Type B pancreatic cell (in vitro differentiated cells): ENCODE results near the gene SPNS1. TPM values are rescaled to one million over a fixed set of nuclear protein-coding genes. Genes with fewer than 3 reads are reported as not detected.

Experiments used
- DNase-seq: peaks from one replicate; pipeline ENCODE4 v3.0.0; 2021; ENCODE audit warnings: mixed read lengths; ENCODE audit not compliant: unreplicated experiment; ENCODE audit errors: extremely low spot score
- H3K27ac Mint-ChIP-seq: 2 replicates; pipeline ENCODE4 v1.8.0; 2021; ENCODE audit warnings: mild to moderate bottlenecking, mixed read lengths
- H3K27me3 Mint-ChIP-seq: 2 replicates; pipeline ENCODE4 v1.8.0; 2021; ENCODE audit warnings: mixed read lengths
- H3K36me3 Mint-ChIP-seq: 2 replicates; pipeline ENCODE4 v1.8.0; 2021; ENCODE audit warnings: mixed read lengths
- H3K4me1 Mint-ChIP-seq: one replicate; pipeline ENCODE4 v1.8.0; 2021; ENCODE audit warnings: mixed read lengths; ENCODE audit not compliant: unreplicated experiment
- H3K4me3 Mint-ChIP-seq: 2 replicates; pipeline ENCODE4 v1.8.0; 2021; ENCODE audit warnings: mild to moderate bottlenecking, mixed read lengths
- H3K9me3 Mint-ChIP-seq: 2 replicates; pipeline ENCODE4 v1.8.0; 2021; ENCODE audit warnings: mixed read lengths
- total RNA-seq: library from RNA; stranded (reverse); gene quantifications from 2 replicates; pipeline ENCODE4 v1.2.1, GENCODE V29; 2021; ENCODE audit warnings: low replicate concordance
- TF ChIP-seq, protein P1 (sequence below): fragments of 200-600 bp; sonication (generic); conservative IDR thresholded peaks from 2 replicates; pipeline ENCODE4 v1.5.0; 2021; ENCODE audit warnings: antibody characterized with exemption, mild to moderate bottlenecking

SPNS1 gene
- total RNA-seq, 1 donor from 2014 or later, result 54.5 TPM

DNA sequence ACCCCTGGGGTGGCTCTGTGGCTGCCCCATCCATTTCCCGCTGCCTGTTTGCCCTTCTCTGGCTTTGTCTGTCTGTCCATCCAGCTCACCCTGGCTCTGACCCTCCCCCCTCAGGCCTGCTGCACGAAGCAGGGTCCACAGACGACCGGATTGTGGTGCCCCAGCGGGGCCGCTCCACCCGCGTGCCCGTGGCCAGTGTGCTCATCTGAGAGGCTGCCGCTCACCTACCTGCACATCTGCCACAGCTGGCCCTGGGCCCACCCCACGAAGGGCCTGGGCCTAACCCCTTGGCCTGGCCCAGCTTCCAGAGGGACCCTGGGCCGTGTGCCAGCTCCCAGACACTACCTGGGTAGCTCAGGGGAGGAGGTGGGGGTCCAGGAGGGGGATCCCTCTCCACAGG, 9.5 kb downstream of the SPNS1 start:
- H3K27ac Mint-ChIP-seq, result no peak overlapping the region
- TF ChIP-seq, protein P1, sequence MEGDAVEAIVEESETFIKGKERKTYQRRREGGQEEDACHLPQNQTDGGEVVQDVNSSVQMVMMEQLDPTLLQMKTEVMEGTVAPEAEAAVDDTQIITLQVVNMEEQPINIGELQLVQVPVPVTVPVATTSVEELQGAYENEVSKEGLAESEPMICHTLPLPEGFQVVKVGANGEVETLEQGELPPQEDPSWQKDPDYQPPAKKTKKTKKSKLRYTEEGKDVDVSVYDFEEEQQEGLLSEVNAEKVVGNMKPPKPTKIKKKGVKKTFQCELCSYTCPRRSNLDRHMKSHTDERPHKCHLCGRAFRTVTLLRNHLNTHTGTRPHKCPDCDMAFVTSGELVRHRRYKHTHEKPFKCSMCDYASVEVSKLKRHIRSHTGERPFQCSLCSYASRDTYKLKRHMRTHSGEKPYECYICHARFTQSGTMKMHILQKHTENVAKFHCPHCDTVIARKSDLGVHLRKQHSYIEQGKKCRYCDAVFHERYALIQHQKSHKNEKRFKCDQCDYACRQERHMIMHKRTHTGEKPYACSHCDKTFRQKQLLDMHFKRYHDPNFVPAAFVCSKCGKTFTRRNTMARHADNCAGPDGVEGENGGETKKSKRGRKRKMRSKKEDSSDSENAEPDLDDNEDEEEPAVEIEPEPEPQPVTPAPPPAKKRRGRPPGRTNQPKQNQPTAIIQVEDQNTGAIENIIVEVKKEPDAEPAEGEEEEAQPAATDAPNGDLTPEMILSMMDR, result no peak
- H3K4me1 Mint-ChIP-seq, result no peaks in the 10 kb centered on the region
- H3K27me3 Mint-ChIP-seq, result no peaks in the 10 kb centered on the region
- peaks cover 4% of the 10 kb centered on the region for H3K9me3 Mint-ChIP-seq
- peaks cover 18% of the 10 kb centered on the region for H3K36me3 Mint-ChIP-seq
- DNase-seq, result no peak
- H3K4me3 Mint-ChIP-seq, result no peak overlapping the region

DNA sequence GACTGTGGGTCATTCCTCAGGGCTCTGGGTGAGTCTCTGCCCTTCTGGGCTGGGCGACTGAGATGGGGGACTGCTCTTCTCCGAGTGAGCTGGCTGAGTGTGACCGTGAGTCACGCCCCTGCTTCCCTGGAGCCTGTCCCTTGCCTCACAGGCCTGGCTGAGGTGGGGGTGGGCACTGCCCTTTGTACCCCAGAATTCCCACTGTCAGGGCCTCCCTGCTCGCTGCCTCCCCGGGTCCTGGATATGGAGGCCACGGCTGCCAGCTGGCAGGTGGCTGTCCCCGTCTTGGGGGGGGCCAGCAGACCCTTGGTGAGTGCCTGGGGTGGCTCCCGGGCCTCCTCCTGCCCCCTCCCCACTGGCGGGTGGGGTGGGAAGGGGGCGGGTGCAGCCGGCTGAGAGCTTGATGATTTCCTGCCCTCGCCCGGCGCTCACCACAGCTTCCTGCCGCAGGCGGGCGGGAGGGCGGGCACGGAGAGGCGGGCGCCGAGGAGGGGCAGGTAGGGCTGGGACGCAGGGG, 10.1 kb downstream of the SPNS1 start, which contains the start of gene LAT:
TSS of gene LAT (plus strand) at position 434 of the 517 bp plus-strand sequence. CDS start 366 bp downstream, outside the sequence.
- TF ChIP-seq, protein P1, result no peak
- H3K36me3 Mint-ChIP-seq, result peaks cover 18% of the 10 kb centered on the region
- H3K27me3 Mint-ChIP-seq, result no peaks in the 10 kb centered on the region
- H3K4me3 Mint-ChIP-seq, result no peak within 1 kb of the TSS
- H3K4me1 Mint-ChIP-seq, result no peaks in the 10 kb centered on the region
- DNase-seq, result no peak
- H3K9me3 Mint-ChIP-seq, result peaks cover 4% of the 10 kb centered on the region
- no peak within 1 kb of the TSS for H3K27ac Mint-ChIP-seq

DNA sequence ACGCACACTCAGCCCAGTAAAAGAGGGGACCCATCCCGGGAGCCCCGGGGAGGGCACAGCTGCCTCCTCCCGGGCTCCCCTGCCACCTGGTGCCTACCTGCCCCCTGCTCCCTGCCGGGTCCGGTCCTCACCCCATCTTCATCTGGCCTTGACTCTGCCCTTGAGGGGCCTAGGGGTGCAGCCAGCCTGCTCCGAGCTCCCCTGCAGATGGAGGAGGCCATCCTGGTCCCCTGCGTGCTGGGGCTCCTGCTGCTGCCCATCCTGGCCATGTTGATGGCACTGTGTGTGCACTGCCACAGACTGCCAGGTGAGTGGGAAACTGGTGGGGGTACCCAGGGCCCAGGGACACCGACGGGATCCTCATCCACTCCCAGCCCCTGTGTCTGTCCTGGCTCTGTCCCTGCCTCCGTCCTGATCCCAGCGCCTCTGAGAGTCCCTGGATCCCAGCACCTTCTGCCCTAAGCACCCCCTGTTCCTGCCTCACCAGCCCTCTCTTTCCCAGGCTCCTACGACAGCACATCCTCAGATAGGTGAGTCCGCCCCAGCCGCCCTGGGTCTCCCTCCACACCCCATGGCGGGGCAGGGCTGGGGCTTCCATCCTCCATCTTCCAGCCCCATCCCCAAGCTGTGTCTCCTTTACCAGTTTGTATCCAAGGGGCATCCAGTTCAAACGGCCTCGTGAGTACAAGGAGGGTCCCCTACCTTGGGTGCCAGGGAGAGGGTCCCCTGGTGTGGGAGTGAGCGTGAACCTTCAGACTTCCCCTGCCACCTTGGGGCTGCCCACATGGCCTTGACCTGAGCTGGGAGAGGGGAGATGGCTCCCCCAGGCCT, 10.8 kb downstream of the SPNS1 start:
- H3K27me3 Mint-ChIP-seq, result no peaks in the 10 kb centered on the region
- peaks cover 4% of the 10 kb centered on the region for H3K9me3 Mint-ChIP-seq
- TF ChIP-seq, protein P1, result no peak
- H3K27ac Mint-ChIP-seq, result no peak overlapping the region
- H3K4me3 Mint-ChIP-seq, result no peak overlapping the region
- H3K36me3 Mint-ChIP-seq, result peaks cover 18% of the 10 kb centered on the region
- DNase-seq, result no peak
- H3K4me1 Mint-ChIP-seq, result no peaks in the 10 kb centered on the region

DNA sequence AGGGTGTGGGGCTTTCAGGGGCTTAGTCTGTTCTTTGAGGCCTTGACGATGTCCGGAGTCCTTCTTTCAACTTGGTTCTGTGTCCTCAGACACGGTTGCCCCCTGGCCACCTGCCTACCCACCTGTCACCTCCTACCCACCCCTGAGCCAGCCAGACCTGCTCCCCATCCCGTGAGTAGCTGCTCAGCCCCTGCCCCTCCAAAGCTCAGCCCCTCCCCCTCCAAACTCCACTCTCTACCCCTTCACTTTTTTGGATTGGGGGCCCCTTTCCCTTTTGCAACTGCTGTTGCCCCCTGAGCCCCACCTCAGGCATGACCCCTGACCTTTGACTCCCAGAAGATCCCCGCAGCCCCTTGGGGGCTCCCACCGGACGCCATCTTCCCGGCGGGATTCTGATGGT, 11.5 kb downstream of the SPNS1 start:
- no peak overlapping the region for H3K27ac Mint-ChIP-seq

DNA sequence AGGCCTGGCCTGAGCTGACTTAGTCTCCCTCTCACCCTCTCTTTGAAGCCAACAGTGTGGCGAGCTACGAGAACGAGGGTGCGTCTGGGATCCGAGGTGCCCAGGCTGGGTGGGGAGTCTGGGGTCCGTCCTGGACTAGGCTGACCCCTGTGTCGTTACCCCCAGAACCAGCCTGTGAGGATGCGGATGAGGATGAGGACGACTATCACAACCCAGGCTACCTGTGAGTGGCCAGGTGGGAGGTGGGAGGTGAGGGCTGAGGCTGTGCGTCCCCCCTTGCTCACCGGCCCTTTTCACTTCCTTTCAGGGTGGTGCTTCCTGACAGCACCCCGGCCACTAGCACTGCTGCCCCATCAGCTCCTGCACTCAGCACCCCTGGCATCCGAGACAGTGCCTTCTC, 11.9 kb downstream of the SPNS1 start:
- H3K4me3 Mint-ChIP-seq, result no peak overlapping the region
- DNase-seq, result no peak
- peaks cover 4% of the 10 kb centered on the region for H3K9me3 Mint-ChIP-seq
- H3K36me3 Mint-ChIP-seq, result peaks cover 18% of the 10 kb centered on the region
- no peaks in the 10 kb centered on the region for H3K27me3 Mint-ChIP-seq
- TF ChIP-seq, protein P1, result no peak
- no peaks in the 10 kb centered on the region for H3K4me1 Mint-ChIP-seq
- H3K27ac Mint-ChIP-seq, result no peak overlapping the region

More for the DNA sequence above, 11.5 kb downstream of the SPNS1 start:
- peaks cover 18% of the 10 kb centered on the region for H3K36me3 Mint-ChIP-seq
- H3K27me3 Mint-ChIP-seq, result no peaks in the 10 kb centered on the region
- TF ChIP-seq, protein P1, result no peak
- H3K4me1 Mint-ChIP-seq, result no peaks in the 10 kb centered on the region
- peaks cover 4% of the 10 kb centered on the region for H3K9me3 Mint-ChIP-seq
- no peak overlapping the region for H3K4me3 Mint-ChIP-seq
- DNase-seq, result no peak
